ENCODE data around the gene NCMAP. TPM values are rescaled to one million over a fixed set of nuclear protein-coding genes. Genes with fewer than 3 reads are reported as not detected.

NCMAP gene
- total and polyA plus RNA-seq, 2 of the 8 experiments (the other 6 are each of a cell fraction or from before 2014, with no cell fraction given), result 0.21 to 0.39 TPM

DNA sequence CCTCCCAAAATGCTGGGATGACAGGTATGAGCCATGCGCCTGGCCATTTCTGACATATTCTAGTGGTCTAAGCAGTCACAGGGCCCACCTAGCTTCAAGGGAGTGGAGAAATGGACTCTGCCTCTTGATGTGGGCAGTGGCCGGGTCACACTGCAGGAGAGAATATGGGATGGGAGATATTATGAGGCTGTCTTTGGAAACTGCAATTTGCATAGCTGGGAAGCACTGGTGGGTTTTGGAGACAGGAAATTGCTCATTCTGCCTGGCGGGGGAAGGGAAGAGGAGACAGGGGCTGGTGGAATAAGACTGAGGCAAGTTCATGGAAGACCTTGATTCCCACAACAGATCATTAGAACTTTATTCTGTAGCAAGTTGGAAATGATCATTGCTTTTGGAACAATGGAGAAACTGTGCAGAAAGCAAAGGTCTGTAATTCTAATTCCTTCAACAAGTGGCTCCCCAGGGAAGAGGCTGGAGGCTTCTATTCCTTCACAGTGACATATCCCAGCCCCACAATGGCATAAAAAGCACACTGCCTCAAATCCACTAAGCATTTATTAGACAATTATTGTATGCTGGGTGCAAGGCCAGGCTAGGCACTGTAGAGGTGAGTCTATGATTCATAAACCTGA, 10.5 kb downstream of the NCMAP start (continued):
- TF ChIP-seq SP4 (IDR thresholded peaks at IDR 0.05; ENCODE audit: low read length) (no peak), NANOG (IDR thresholded peaks at IDR 0.05; ENCODE audit: insufficient read depth, low read depth, low read length, poor library complexity, severe bottlenecking) (no peak), POU5F1 (IDR thresholded peaks at IDR 0.05; ENCODE audit: low read depth, low read length) (no peak), KDM1A (IDR thresholded peaks at IDR 0.05; ENCODE audit: borderline replicate concordance, low read length) (no peak)

Data from H1 (cell line).